Measurements from ENCODE around the gene KRT33B. TPM values are rescaled to one million over a fixed set of nuclear protein-coding genes. Genes with fewer than 3 reads are reported as not detected.

KRT33B gene
- total RNA-seq, 1 experiment from 2014 or later = not detected

DNA sequence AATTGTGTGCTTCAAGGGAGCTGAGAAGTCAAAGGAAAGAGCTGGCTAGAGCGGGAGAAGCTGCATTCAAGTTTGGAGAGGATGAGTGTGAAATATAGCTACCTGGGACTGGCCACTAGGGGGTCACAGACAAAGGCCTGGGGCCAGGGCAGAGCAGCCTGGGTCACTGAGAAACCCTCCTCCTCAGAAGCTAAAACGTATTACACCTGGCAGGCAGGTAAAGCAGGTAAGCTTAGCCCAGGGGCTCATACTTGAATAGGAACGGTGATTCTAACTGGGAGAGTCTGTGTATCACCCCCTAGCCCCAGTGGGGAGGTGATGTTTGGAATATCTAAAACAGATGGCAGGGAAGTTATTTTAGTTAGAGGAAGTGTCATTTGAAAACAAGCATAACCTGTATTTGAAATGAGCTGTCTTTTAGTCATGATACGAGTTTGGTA lies 48.0 kb upstream of the KRT33B start:
- BruUV-seq (replicated peaks) = no TSS peak
- Histone ChIP-seq H3K27ac (ENCODE audit: low read length) (peak overlapping the region; percentile 45; the same call in 1 of the 2 replicates), H3K9me3 (ENCODE audit: control insufficient read depth, insufficient read depth, low read depth, low read length) (no peaks in the 10 kb centered on the region), H3K4me3 (ENCODE audit: low read depth in 2 of 2, low read length in 2 of 2) (no peak overlapping the region), H3K36me3 (ENCODE audit: control insufficient read depth, insufficient read depth, low read length) (no peaks in the 10 kb centered on the region), H3K27me3 (ENCODE audit: control insufficient read depth, insufficient read depth, low read length) (no peaks in the 10 kb centered on the region), H3K4me1 (ENCODE audit: control insufficient read depth, insufficient read depth, low read length) (peaks cover 17% of the 10 kb centered on the region; the same call in 1 of the 2 replicates)
- DNase-seq (ENCODE audit: low read depth, low spot score) (no peak), ATAC-seq (peak; percentile 75)
- TF ChIP-seq, protein P1, sequence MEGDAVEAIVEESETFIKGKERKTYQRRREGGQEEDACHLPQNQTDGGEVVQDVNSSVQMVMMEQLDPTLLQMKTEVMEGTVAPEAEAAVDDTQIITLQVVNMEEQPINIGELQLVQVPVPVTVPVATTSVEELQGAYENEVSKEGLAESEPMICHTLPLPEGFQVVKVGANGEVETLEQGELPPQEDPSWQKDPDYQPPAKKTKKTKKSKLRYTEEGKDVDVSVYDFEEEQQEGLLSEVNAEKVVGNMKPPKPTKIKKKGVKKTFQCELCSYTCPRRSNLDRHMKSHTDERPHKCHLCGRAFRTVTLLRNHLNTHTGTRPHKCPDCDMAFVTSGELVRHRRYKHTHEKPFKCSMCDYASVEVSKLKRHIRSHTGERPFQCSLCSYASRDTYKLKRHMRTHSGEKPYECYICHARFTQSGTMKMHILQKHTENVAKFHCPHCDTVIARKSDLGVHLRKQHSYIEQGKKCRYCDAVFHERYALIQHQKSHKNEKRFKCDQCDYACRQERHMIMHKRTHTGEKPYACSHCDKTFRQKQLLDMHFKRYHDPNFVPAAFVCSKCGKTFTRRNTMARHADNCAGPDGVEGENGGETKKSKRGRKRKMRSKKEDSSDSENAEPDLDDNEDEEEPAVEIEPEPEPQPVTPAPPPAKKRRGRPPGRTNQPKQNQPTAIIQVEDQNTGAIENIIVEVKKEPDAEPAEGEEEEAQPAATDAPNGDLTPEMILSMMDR (IDR thresholded peaks at IDR 0.05) = peak; percentile 65
- TF ChIP-seq, protein P2, sequence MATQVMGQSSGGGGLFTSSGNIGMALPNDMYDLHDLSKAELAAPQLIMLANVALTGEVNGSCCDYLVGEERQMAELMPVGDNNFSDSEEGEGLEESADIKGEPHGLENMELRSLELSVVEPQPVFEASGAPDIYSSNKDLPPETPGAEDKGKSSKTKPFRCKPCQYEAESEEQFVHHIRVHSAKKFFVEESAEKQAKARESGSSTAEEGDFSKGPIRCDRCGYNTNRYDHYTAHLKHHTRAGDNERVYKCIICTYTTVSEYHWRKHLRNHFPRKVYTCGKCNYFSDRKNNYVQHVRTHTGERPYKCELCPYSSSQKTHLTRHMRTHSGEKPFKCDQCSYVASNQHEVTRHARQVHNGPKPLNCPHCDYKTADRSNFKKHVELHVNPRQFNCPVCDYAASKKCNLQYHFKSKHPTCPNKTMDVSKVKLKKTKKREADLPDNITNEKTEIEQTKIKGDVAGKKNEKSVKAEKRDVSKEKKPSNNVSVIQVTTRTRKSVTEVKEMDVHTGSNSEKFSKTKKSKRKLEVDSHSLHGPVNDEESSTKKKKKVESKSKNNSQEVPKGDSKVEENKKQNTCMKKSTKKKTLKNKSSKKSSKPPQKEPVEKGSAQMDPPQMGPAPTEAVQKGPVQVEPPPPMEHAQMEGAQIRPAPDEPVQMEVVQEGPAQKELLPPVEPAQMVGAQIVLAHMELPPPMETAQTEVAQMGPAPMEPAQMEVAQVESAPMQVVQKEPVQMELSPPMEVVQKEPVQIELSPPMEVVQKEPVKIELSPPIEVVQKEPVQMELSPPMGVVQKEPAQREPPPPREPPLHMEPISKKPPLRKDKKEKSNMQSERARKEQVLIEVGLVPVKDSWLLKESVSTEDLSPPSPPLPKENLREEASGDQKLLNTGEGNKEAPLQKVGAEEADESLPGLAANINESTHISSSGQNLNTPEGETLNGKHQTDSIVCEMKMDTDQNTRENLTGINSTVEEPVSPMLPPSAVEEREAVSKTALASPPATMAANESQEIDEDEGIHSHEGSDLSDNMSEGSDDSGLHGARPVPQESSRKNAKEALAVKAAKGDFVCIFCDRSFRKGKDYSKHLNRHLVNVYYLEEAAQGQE (IDR thresholded peaks at IDR 0.05; ENCODE audit: insufficient read depth in 1 of 2, low read depth in 2 of 2, low read length in 1 of 2) = no peak
- CTCF ChIA-PET = interaction anchor here (0.5 to 1.6 kb wide), 3 partner anchors 9 to 78 kb away, joined by 4 read pairs; no protein-coding TSS in a partner anchor
- POLR2A ChIA-PET = interaction anchor here (0.6 kb wide), 1 partner anchor 801 kb away, joined by 3 read pairs; no protein-coding TSS in a partner anchor
- intact Hi-C loops (cut with micrococcal nuclease; ENCODE audit: unreplicated experiment) (no loop called here), in situ Hi-C loops (cut with HindIII; ENCODE audit: low pct_unique_long_range_greater_than_20kb, low sequenced_read_pairs) (no loop called here)

DNA sequence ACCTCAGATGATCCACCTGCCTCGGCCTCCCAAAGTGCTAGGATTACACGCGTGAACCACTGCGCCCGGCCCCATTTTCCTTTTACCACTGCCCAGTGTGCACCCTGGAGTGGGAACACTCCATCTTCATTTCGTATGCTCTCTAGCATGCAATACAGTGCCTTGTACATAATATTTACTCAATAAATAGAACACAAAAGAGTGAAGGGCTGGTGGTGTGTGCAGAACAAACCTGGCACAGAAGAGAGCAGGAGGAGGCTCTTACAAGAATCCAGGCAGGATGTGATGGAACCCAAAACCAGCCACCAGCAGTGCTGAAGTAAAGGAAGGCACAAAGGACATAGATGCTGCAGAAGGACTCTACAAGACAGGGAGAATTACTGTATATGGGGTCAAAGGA lies 47.5 kb upstream of the KRT33B start:
- Histone ChIP-seq H3K27ac (ENCODE audit: low read length) (peak overlapping the region; percentile 45; the same call in 1 of the 2 replicates), H3K27me3 (ENCODE audit: control insufficient read depth, insufficient read depth, low read length) (no peaks in the 10 kb centered on the region), H3K4me3 (ENCODE audit: low read depth in 2 of 2, low read length in 2 of 2) (no peak overlapping the region), H3K9me3 (ENCODE audit: control insufficient read depth, insufficient read depth, low read depth, low read length) (no peaks in the 10 kb centered on the region), H3K36me3 (ENCODE audit: control insufficient read depth, insufficient read depth, low read length) (no peaks in the 10 kb centered on the region), H3K4me1 (ENCODE audit: control insufficient read depth, insufficient read depth, low read length) (peaks cover 17% of the 10 kb centered on the region; the same call in 1 of the 2 replicates)
- TF ChIP-seq SIN3A (IDR thresholded peaks at IDR 0.05; ENCODE audit: borderline replicate concordance, insufficient read depth, low read depth, low read length) = no peak
- TF ChIP-seq POLR2AphosphoS5 (IDR thresholded peaks at IDR 0.05; ENCODE audit: low read depth, low read length) = no peak
- TF ChIP-seq, protein P1 (IDR thresholded peaks at IDR 0.05) = no peak
- TF ChIP-seq TCF7L2 (IDR thresholded peaks at IDR 0.05; ENCODE audit: low read depth, low read length) = no peak
- no peak for DNase-seq (ENCODE audit: low read depth, low spot score)
- BruUV-seq (replicated peaks) = no TSS peak
- ChIA-PET CTCF (interaction anchor here (0.5 to 1.6 kb wide), 3 partner anchors 10 to 79 kb away, joined by 4 read pairs; no protein-coding TSS in a partner anchor), POLR2A (no interaction called here)
- no peak for ATAC-seq
- in situ Hi-C loops (cut with HindIII; ENCODE audit: low pct_unique_long_range_greater_than_20kb, low sequenced_read_pairs) (no loop called here), intact Hi-C loops (cut with micrococcal nuclease; ENCODE audit: unreplicated experiment) (no loop called here)

Measured in Panc1 (cell line).